ENCODE results near the gene ARMC6. TPM values are rescaled to one million over a fixed set of nuclear protein-coding genes. Genes with fewer than 3 reads are reported as not detected.
A peak's percentile ranks its signal among the peaks of the same experiment; 100 is the strongest.

The ARMC6 gene
- total and polyA plus RNA-seq, 2 of the 13 experiments (the other 11 are each of a cell fraction or from before 2014, with no cell fraction given), result 16.2 to 36.8 TPM

GRCh38 chr19:19095691-19096090 is 62.3 kb downstream of the ARMC6 start (continued):
- TF ChIP-seq HNF1A (IDR thresholded peaks at IDR 0.05; ENCODE audit: low read depth), result 0 out of 2 replicates have a peak, but pooled peaks have one; percentile 46
- TF ChIP-seq HNF1A (CRISPR knock-in tag; IDR thresholded peaks at IDR 0.05; ENCODE audit: borderline replicate concordance), result peak; percentile 79; the same call in 1 of the 2 replicates
- no peak for TF ChIP-seq ZNF34 (CRISPR knock-in tag; IDR thresholded peaks at IDR 0.05; ENCODE audit: borderline replicate concordance)
- TF ChIP-seq MATR3 (CRISPR knock-in tag; IDR thresholded peaks at IDR 0.05), result no peak
- TF ChIP-seq TEAD3 (CRISPR knock-in tag; optimal IDR thresholded peaks at IDR 0.05; ENCODE audit: borderline replicate concordance), result peak; percentile 79
- TF ChIP-seq KAT7 (CRISPR knock-in tag; IDR thresholded peaks at IDR 0.05; ENCODE audit: borderline replicate concordance), result no peak
- TF ChIP-seq GATAD2A (CRISPR knock-in tag; IDR thresholded peaks at IDR 0.05), result peak; percentile 47; the same call in 1 of the 2 replicates
- TF ChIP-seq NR2F1 (CRISPR knock-in tag; IDR thresholded peaks at IDR 0.05), result no peak
- peak; percentile 73 for TF ChIP-seq ZFP36 (IDR thresholded peaks at IDR 0.05; ENCODE audit: borderline replicate concordance, low read depth, low read length, partially characterized antibody)
- TF ChIP-seq KDM1A (CRISPR knock-in tag; IDR thresholded peaks at IDR 0.05), result peak; percentile 90
- TF ChIP-seq ZSCAN9 (CRISPR knock-in tag; IDR thresholded peaks at IDR 0.05; ENCODE audit: borderline replicate concordance), result no peak
- TF ChIP-seq ZBTB43 (CRISPR knock-in tag; conservative IDR thresholded peaks at IDR 0.05), result no peak
- 0 out of 2 replicates have a peak, but pooled peaks have one; percentile 7 for TF ChIP-seq ZNF263 (CRISPR knock-in tag; IDR thresholded peaks at IDR 0.05)
- no peak for TF ChIP-seq SOX13 (IDR thresholded peaks at IDR 0.05)
- TF ChIP-seq SOX13 (CRISPR knock-in tag; conservative IDR thresholded peaks at IDR 0.05 in 1 of 2, IDR thresholded peaks at IDR 0.05 in 1 of 2), result peak in 1 of 2 experiments; percentile 33; a peak in 2 of 4 replicates
- TF ChIP-seq NCOA2 (CRISPR knock-in tag; IDR thresholded peaks at IDR 0.05), result 0 out of 2 replicates have a peak, but pooled peaks have one; percentile 15
- TF ChIP-seq RCOR2 (CRISPR knock-in tag; IDR thresholded peaks at IDR 0.05), result peak; percentile 79
- no peak for TF ChIP-seq ZBTB21 (CRISPR knock-in tag; IDR thresholded peaks at IDR 0.05)

Data from HepG2 (cell line).